M059J (cell line): ENCODE data around the gene JADE3. TPM values are rescaled to one million over a fixed set of nuclear protein-coding genes. Genes with fewer than 3 reads are reported as not detected.
"Not testable (repeated sequence)": the region's sequence is repeated elsewhere in the genome, so short reads cannot be mapped to it uniquely, and the experiment has no call there.

Experiments
- DNase-seq: peaks from one replicate; pipeline ENCODE4 v3.0.0-alpha.2; 2012; ENCODE audit warnings: low read depth
- total RNA-seq: library from RNA; depleted of rRNA; stranded (reverse); fragments of >200 nt; shearing (Covaris generic); gene quantifications from 2 replicates; pipeline ENCODE4 v1.2.3, GENCODE V29; 2014

JADE3 gene
- total RNA-seq, 1 experiment from 2014 or later = 8.6 TPM

GRCh38 chrX:46935295-46935694, 23.1 kb downstream of the JADE3 start:
- DNase-seq = no peak

- no peak for DNase-seq
These were observed 26.4 kb downstream of the JADE3 start for GRCh38 chrX:46938589-46938988.

- DNase-seq = peak; percentile 77
These were observed 29.1 kb downstream of the JADE3 start for GRCh38 chrX:46941341-46941740.

DNA sequence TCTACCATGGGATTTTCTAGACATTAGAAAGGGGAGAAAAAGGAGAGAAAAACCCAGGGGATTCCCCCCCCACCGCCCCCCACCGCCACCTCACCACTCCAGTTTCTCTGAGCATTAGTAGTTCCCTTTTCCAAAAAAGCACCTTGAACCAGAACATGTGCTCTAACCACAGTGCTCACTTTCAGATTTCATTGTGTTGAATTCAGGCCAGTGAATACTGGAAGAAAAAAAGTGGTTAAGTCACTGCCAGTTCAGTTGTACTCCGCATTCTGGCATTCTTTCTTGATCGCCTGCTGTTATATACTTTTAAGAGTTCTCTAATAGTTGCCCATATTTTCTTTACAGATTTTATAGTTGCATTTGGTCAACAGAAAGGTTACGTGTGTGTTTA, 40.9 kb downstream of the JADE3 start:
- DNase-seq = no peak

GRCh38 chrX:46953597-46953996, 41.4 kb downstream of the JADE3 start:
- DNase-seq = no peak

DNA sequence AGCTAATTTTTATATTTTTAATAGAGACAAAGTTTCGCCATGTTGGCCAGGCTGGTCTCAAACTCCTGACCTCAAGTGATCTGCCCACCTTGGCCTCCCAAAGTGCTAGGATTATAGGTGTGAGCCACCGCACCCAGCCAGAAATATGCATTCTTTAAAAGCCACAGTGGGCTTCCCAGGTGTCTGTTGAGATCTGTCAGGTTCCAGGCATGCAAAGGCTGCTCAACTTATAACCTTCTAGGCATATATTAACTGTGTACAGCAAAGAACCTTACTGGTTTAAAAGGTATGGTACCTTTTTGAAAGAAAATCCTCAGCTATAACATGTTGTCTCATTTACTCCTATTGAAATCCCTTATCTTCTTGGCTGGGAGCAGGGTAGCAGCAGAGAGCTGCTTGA, 42.5 kb downstream of the JADE3 start:
- no peak for DNase-seq

GRCh38 chrX:46956589-46956988, 44.4 kb downstream of the JADE3 start:
- not testable (repeated sequence) for DNase-seq

- no peak for DNase-seq
These were observed 45.1 kb downstream of the JADE3 start for GRCh38 chrX:46957297-46957696.

DNA sequence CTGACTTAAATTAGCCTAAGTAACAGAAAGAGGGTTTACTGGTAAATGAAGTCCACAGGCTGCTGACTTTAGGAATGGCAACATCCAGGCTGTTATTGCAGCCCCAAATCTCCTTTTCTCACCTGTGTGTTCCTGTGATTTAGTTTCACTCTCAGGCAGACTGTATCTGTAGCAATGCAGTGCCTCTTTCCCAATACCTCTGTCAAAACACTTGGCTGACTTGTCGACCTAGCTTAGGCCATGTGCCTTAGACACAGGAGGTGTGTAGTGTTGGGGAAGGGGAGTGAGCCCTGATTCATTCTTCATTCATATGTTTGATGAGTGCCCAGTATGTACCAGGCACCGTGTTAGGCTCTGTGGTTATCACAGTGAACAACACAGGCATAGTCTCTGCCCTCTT, 46.9 kb downstream of the JADE3 start:
- no peak for DNase-seq

- peak; percentile 52 for DNase-seq
These were observed 47.9 kb downstream of the JADE3 start for GRCh38 chrX:46959985-46960700.

GRCh38 chrX:46961097-46961496, 48.9 kb downstream of the JADE3 start:
- no peak for DNase-seq

- no peak for DNase-seq
These were observed 49.5 kb downstream of the JADE3 start for GRCh38 chrX:46961574-46962283.

- peak; percentile 55 for DNase-seq
These were observed 53.0 kb downstream of the JADE3 start for GRCh38 chrX:46965125-46965758.

DNA sequence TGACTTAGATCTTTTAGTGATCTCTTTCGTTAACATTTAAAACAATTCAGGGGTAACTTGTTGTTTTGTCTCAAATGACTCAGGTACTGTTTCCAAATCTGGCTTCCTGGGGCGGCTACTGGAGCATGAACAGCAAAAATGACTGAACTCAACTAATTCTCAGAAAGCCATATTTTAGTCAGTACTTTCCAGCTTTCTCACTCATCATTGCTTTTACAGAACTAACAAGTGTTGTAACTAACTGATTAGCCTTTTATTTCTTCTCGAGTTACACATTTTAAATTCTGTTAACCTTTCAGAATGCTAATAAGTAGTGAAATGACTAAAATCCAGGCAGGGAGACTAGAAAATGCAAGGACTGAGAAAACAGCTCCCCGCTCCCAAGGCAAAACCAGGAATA, 55.3 kb downstream of the JADE3 start:
- no peak for DNase-seq

DNA sequence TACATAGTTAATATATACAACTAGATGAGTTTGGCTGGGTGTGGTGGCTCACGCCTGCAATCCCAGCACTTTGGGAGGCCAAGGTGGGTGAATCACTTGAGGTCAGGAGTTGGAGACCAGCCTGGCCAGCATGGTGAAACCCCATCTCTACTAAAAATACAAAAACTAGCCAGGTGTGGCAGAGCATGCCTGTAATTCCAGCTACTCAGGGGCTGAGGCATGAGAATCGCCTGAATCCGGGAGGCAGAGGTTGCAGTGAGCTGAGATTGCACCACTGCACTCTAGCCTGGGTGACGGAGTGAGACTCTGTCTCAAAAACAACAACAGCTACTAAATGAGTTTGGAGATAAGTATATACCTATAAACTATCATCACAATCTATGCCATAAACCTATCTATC, 64.8 kb downstream of the JADE3 start:
- DNase-seq = not testable (repeated sequence)

DNA sequence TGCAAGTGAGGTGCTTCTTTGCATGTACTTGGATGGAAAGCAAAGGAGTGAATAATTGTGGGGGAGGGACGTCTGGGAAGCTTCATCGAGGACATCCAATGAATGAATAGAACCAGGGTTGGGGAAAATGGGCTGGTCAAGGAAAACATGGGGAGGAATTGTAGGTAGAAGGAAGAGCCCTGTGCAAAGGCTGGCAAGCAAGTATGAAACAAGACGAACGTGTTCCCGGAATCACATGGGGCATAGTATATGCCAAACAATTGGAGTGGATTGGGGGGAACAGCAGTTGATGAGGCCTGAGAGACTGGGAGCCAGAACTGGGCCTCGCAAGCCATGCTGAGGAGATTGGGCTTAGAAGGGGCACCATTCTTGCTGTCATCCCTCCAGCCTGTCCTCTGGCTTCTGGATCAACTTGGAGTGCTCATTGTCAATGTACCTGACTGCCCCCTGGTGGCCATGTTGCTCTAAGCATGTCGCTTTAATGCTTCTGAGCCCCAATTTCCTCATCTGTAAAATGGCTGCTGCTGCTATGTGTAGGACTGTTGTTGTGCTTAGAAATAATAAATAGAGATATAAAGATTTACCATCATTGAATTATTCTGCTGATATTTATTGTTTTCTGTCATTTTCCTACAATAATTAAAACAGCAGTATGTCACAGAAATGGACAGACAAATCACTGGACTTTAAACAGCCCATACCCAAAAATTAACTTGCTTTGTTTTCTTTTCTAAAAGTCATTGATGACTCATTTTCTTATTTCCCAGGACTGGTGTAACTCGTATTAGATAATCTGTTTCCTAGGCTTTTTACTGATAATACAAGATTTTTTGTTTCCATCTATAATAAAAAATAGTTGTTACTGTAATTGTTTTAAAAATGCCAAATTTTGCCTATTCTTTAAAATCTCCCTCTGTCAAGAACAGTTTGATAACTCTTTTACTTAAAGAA, 66.4 kb downstream of the JADE3 start:
- peak; percentile 78 for DNase-seq

DNA sequence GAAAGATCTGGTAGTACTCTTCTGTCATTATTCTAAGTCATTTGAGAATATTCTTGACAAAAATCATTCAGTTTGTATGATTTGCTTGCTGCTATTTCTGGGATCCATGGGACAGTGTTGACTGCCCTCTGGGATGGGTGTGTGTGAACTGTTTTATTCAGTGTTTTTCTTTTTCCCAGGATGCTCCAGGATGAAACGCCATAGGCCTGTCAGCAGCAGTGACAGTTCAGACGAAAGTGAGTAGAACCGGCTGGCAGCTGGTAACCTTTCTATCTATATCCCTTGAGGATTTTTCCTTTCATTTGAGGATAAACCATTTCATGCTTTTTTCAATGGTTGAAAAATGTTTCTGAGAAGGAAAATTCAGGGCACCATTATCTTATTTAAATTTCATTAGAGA, 72.5 kb downstream of the JADE3 start:
- DNase-seq = no peak

GRCh38 chrX:46989548-46989947, 77.3 kb downstream of the JADE3 start:
- no peak for DNase-seq

- DNase-seq = no peak
These were observed 79.4 kb downstream of the JADE3 start for GRCh38 chrX:46991664-46992063.

DNA sequence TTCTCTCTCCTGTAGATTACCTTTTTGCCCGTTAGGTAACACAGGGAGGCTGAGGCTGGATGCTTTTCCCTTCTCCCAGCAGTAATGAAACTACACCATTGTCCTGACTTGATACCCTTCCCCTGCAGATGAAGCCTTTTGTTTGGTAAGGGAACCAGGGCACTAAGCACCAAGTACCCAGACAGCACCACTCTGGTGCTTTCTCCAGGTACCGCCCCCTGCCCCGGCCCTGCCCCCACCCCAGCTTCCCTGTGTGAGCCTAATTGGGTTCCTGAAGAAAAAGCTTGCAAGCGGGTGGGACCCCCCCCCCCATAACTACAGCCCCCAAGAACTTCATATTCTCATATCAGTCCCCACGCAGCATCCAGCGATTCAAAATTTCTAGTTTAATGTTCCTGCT, 79.8 kb downstream of the JADE3 start:
- DNase-seq = no peak

DNA sequence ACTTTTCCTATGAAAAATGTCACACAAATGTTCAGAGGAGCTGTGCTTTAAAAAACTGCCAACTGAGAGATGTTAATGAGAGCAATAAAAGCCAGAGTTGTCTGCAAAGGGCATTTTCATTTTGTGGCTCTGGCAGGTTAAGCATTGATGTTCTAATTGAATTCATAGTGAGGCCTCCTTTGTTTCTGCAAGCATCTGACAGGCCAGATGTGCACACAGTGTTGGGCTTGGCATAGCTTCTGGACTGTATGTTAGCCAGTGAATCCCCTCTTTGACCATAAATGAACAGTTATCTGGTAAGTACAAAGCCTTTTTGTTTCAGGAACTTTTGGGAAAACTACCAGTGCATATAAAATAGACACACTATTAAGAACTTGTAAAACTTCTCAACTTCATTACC, 81.9 kb downstream of the JADE3 start:
- no peak for DNase-seq

DNA sequence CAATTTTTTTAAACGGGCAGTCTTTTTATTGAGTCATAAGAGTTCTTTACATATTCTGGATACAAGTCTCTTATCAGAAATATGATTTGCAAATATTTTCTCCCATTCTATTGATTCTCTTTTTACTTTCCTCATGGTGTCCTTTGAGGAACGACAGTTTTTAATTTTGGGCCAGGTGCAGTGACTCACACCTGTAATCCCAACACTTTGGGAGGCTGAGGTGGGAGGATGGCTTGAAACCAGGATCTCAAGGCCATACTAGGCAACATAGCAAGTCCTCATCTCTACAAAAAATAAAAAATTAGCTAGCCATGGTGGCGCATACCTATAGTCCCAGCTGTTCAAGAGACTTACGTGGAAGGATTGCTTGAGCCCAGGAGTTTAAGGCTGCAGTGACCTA, 99.9 kb downstream of the JADE3 start:
- no peak for DNase-seq
